ENCODE results near the gene NOL12. TPM values are rescaled to one million over a fixed set of nuclear protein-coding genes. Genes with fewer than 3 reads are reported as not detected.

The NOL12 gene
- total RNA-seq, 1 experiment from 2014 or later = 31.4 TPM

GRCh38 chr22:37742376-37743171 lies 56.4 kb downstream of the NOL12 start:
- DNase-seq (ENCODE audit: low read depth, low spot score) = peak; percentile 96
- Histone ChIP-seq H2AFZ (ENCODE audit: low read depth, low read length, poor library complexity, severe bottlenecking) (no peak overlapping the region), H4K20me1 (ENCODE audit: insufficient read depth) (no peaks in the 10 kb centered on the region), H3K4me3 (replicated peaks in 1 of 2; ENCODE audit: low read depth in 1 of 2, low read length in 2 of 2) (peak overlapping the region in 1 of 2 experiments; percentile 15; a peak in 2 of 4 replicates), H3K4me2 (ENCODE audit: low read length) (peak overlapping the region; percentile 99), H3K9me3 (ENCODE audit: control insufficient read depth in 1 of 2, insufficient read depth in 1 of 2, low read depth in 1 of 2, low read length in 2 of 2) (no peaks in the 10 kb centered on the region), H3K79me2 (ENCODE audit: insufficient read depth, low read length) (peaks cover 23% of the 10 kb centered on the region), H3K9me2 (ENCODE audit: insufficient read depth) (no peaks in the 10 kb centered on the region), H3K27ac (ENCODE audit: low read depth, low read length) (peak overlapping the region; percentile 83), H3K27me3 (ENCODE audit: insufficient read depth, low read length) (no peaks in the 10 kb centered on the region), H3K36me3 (ENCODE audit: control insufficient read depth in 1 of 2, insufficient read depth in 2 of 2, low read length in 2 of 2) (no peaks in the 10 kb centered on the region; a peak in 1 of 4 replicates), H3K9ac (ENCODE audit: low read length) (peak overlapping the region; percentile 99), H3K4me1 (ENCODE audit: control insufficient read depth in 1 of 2, insufficient read depth in 2 of 2, low read length in 2 of 2) (peaks cover 47 to 70% of the 10 kb centered on the region in 2 experiments)
- TF ChIP-seq TCF7L2 (IDR thresholded peaks at IDR 0.05; ENCODE audit: borderline replicate concordance, extremely low read depth, insufficient read depth, insufficient read length) (peak; percentile 95), POLR2AphosphoS5 (IDR thresholded peaks at IDR 0.05; ENCODE audit: low read depth, low read length) (peak; percentile 16; the same call in 1 of the 2 replicates), ELF1 (IDR thresholded peaks at IDR 0.05; ENCODE audit: borderline replicate concordance, low read depth) (no peak)
- POLR2A ChIA-PET = interaction anchor here (1.0 to 2.4 kb wide), 4 partner anchors 40 to 67 kb away, joined by 4 to 11 read pairs (median 5); partner anchors contain the start of genes GCAT and LGALS1
- RAD21 ChIA-PET (ENCODE audit: low non-redundant PET in 1 of 2, low total read pairs in 2 of 2, uncharacterized antibody in 2 of 2, unreplicated experiment in 2 of 2) = no interaction called here
- intact Hi-C loops (cut with micrococcal nuclease) = loop anchor here (5.0 kb wide), 2 partner anchors 40 to 45 kb away; partner anchors contain the start of gene TRIOBP
- CTCF ChIA-PET = interaction anchor here (0.8 to 1.2 kb wide), 2 partner anchors 7 to 40 kb away, joined by 3 read pairs; no protein-coding TSS in a partner anchor
- peak; percentile 75 for ATAC-seq
- BruUV-seq (replicated peaks) = no TSS peak

Other genes with a start within 250 kb of the NOL12 start
- gene MFNG, start 200.0 kb upstream of the NOL12 start, total RNA-seq (2021; ENCODE audit: unreplicated experiment) = 4.5 TPM
- gene CARD10, start 166.9 kb upstream of the NOL12 start, total RNA-seq (2021; ENCODE audit: unreplicated experiment) = 32.0 TPM
- gene CDC42EP1, start 125.9 kb upstream of the NOL12 start, total RNA-seq (2021; ENCODE audit: unreplicated experiment) = 160 TPM
- not detected for gene LGALS2, start 106.3 kb upstream of the NOL12 start, total RNA-seq (2021; ENCODE audit: unreplicated experiment)
- gene GGA1, start 77.5 kb upstream of the NOL12 start, total RNA-seq (2021; ENCODE audit: unreplicated experiment) = 89.8 TPM
- 48.4 TPM for gene SH3BP1, start 46.7 kb upstream of the NOL12 start, total RNA-seq (2021; ENCODE audit: unreplicated experiment)
- gene PDXP, start 27.6 kb upstream of the NOL12 start, total RNA-seq (2021; ENCODE audit: unreplicated experiment) = 42.7 TPM
- 1,080 TPM for gene LGALS1, start 10.7 kb upstream of the NOL12 start, total RNA-seq (2021; ENCODE audit: unreplicated experiment)
- 244 TPM for gene TRIOBP, start 10.7 kb downstream of the NOL12 start, total RNA-seq (2021; ENCODE audit: unreplicated experiment)
- gene GCAT, start 121.6 kb downstream of the NOL12 start, total RNA-seq (2021; ENCODE audit: unreplicated experiment) = 88.7 TPM
- 0.32 TPM for gene GALR3, start 137.0 kb downstream of the NOL12 start, total RNA-seq (2021; ENCODE audit: unreplicated experiment)
- gene ANKRD54, start 158.0 kb downstream of the NOL12 start, total RNA-seq (2021; ENCODE audit: unreplicated experiment) = 29.8 TPM
- 687 TPM for gene EIF3L, start 163.1 kb downstream of the NOL12 start, total RNA-seq (2021; ENCODE audit: unreplicated experiment)
- gene MICALL1, start 220.0 kb downstream of the NOL12 start, total RNA-seq (2021; ENCODE audit: unreplicated experiment) = 35.2 TPM

All from HCT116 (cell line).